Lower leg skin (tissue), 4 donors: ENCODE measurements around the gene NOP53. TPM values are rescaled to one million over a fixed set of nuclear protein-coding genes. Genes with fewer than 3 reads are reported as not detected.
A peak's percentile ranks its signal among the peaks of the same experiment; 100 is the strongest.
"Not testable (repeated sequence)": the region's sequence is repeated elsewhere in the genome, so short reads cannot be mapped to it uniquely, and the experiment has no call there.

Source experiments
- DNase-seq, 2 donors: peaks; one replicate each; pipeline ENCODE4 v3.0.0-alpha.2; 2019; ENCODE audit warnings: low spot score in 2 of 2
- H3K4me3 ChIP-seq: fragments of 200-600 bp; sonication (generic); 2 replicates; pipeline ENCODE4 v1.5.1; 2017; ENCODE audit warnings: mild to moderate bottlenecking, low read depth; ENCODE audit not compliant: poor library complexity, severe bottlenecking
- CTCF ChIP-seq, 3 donors: fragments of 450-650 bp; IDR thresholded peaks; one replicate each; pipeline ENCODE4 v1.5.1; 2016; ENCODE audit warnings: antibody characterized with exemption in 3 of 3, mild to moderate bottlenecking in 3 of 3, moderate library complexity in 2 of 3
- POLR2A ChIP-seq, 2 donors: fragments of 450-650 bp; IDR thresholded peaks; one replicate each; pipeline ENCODE4 v1.6.1; 2016 to 2017; ENCODE audit warnings: antibody characterized with exemption in 2 of 2, mild to moderate bottlenecking in 1 of 2, moderate library complexity in 1 of 2
- WGBS, 2 donors: methylation state at CpG; one replicate each; pipeline ENCODE4 v1.1.5; 2018; 5-methylcytosine and 5-hydroxymethylcytosine counted together
- intact Hi-C: fragments of 100-400 bp; cut with DNase I; formaldehyde crosslinking; loops from one replicate; pipeline ENCODE4 v1.15.0; 2023; ENCODE audit warnings: low total_unique reads
- total RNA-seq, 4 donors: library from RNA; depleted of rRNA; stranded (reverse); fragments of >200 nt; gene quantifications; one replicate each; pipeline ENCODE4 v1.1.0, GENCODE V29; 2016

NOP53 gene
- total RNA-seq, 4 donors from 2014 or later = 537 to 842 (median 746) TPM

GRCh38 chr19:47716270-47716937 is 28.9 kb upstream of the NOP53 start:
- 56 to 57% methylated on average over 28 to 30 of the region's 32 CpGs for WGBS, 2 donors
- no peak overlapping the region for H3K4me3 ChIP-seq
- DNase-seq = no peak
- intact Hi-C loops = loop anchor here (10.0 kb wide), 1 partner anchor 68 kb away; no protein-coding TSS in a partner anchor
- TF ChIP-seq POLR2A (IDR thresholded peaks at IDR 0.05) = no peak
- no peak for TF ChIP-seq CTCF (IDR thresholded peaks at IDR 0.05)

- 36% methylated on average over 10 of the region's 11 CpGs for WGBS, 2 donors
- not testable (repeated sequence) for H3K4me3 ChIP-seq, DNase-seq
- intact Hi-C loops = loop anchor here (10.0 kb wide), 1 partner anchor 66 kb away; no protein-coding TSS in a partner anchor
Measured at GRCh38 chr19:47718415-47719046, 26.8 kb upstream of the NOP53 start.

GRCh38 chr19:47719047-47719859 is 26.1 kb upstream of the NOP53 start:
- intact Hi-C loops = loop anchor here (10.0 kb wide), 1 partner anchor 66 kb away; no protein-coding TSS in a partner anchor
- TF ChIP-seq POLR2A (IDR thresholded peaks at IDR 0.05) = no peak
- TF ChIP-seq CTCF (IDR thresholded peaks at IDR 0.05) = no peak
- DNase-seq = peak; percentile 91 to 97
- WGBS, 2 donors = 11 to 14% methylated on average over 25 to 26 of the region's 26 CpGs
- H3K4me3 ChIP-seq = no peak overlapping the region

GRCh38 chr19:47720669-47721422 is 24.5 kb upstream of the NOP53 start:
- TF ChIP-seq POLR2A (IDR thresholded peaks at IDR 0.05) = no peak
- no peak for DNase-seq
- H3K4me3 ChIP-seq = no peak overlapping the region
- intact Hi-C loops = no loop called here
- WGBS, 2 donors = 82 to 85% methylated on average over 14 of the region's 14 CpGs

GRCh38 chr19:47723581-47723940 is 21.8 kb upstream of the NOP53 start:
- intact Hi-C loops = no loop called here
- 13 to 18% methylated on average over 7 of the region's 7 CpGs for WGBS, 2 donors
- no peak overlapping the region for H3K4me3 ChIP-seq
- TF ChIP-seq POLR2A (IDR thresholded peaks at IDR 0.05) (no peak), CTCF (IDR thresholded peaks at IDR 0.05) (no peak)
- DNase-seq = peak in 1 of 2 donors; percentile 59

- intact Hi-C loops = no loop called here
- peak in 1 of 2 donors; percentile 60 for DNase-seq
- 67 to 72% methylated on average over 41 to 48 of the region's 48 CpGs for WGBS, 2 donors
- TF ChIP-seq CTCF (IDR thresholded peaks at IDR 0.05) = no peak
- TF ChIP-seq POLR2A (IDR thresholded peaks at IDR 0.05) = no peak
- H3K4me3 ChIP-seq = no peak overlapping the region
Measured at GRCh38 chr19:47725759-47726401, 19.5 kb upstream of the NOP53 start.
